VCaP (cell line): ENCODE data around the gene ANKRD9.
"Not testable (repeated sequence)": the region's sequence is repeated elsewhere in the genome, so short reads cannot be mapped to it uniquely, and the experiment has no call there.

Source experiments
- H3K27ac ChIP-seq: fragments of 450-650 bp; 2 replicates; pipeline ENCODE4 v1.5.1; 2017
- CTCF ChIP-seq: fragments of 450-650 bp; conservative IDR thresholded peaks from 2 replicates; pipeline ENCODE4 v1.5.1; 2017; ENCODE audit warnings: mild to moderate bottlenecking, moderate library complexity

Gene ANKRD9

GRCh38 chr14:102525929-102526497 lies 16.4 kb upstream of the ANKRD9 start:
- peak overlapping the region; percentile 80 for H3K27ac ChIP-seq
- TF ChIP-seq CTCF: no peak

GRCh38 chr14:102525219-102525928 lies 15.8 kb upstream of the ANKRD9 start:
- peak overlapping the region; percentile 80 for H3K27ac ChIP-seq
- TF ChIP-seq CTCF: no peak

- peak overlapping the region; percentile 80 for H3K27ac ChIP-seq
- TF ChIP-seq CTCF: peak; percentile 98
Measured at GRCh38 chr14:102524451-102525218, 15.1 kb upstream of the ANKRD9 start.

- H3K27ac ChIP-seq: peak overlapping the region; percentile 80
- 0 out of 2 replicates have a peak, but pooled peaks have one; percentile 5 for TF ChIP-seq CTCF
Measured at GRCh38 chr14:102523569-102524450, 14.2 kb upstream of the ANKRD9 start.

- no peak overlapping the region for H3K27ac ChIP-seq
- no peak for TF ChIP-seq CTCF
Measured at GRCh38 chr14:102523200-102523568, 13.6 kb upstream of the ANKRD9 start.

GRCh38 chr14:102519709-102520108 lies 10.1 kb upstream of the ANKRD9 start:
- H3K27ac ChIP-seq: not testable (repeated sequence)

GRCh38 chr14:102518063-102518648 lies 8.6 kb upstream of the ANKRD9 start:
- no peak overlapping the region for H3K27ac ChIP-seq
- TF ChIP-seq CTCF: no peak
